Neural cell (in vitro differentiated cells): ENCODE results near the gene CNTNAP2. TPM values are rescaled to one million over a fixed set of nuclear protein-coding genes. Genes with fewer than 3 reads are reported as not detected.
"Not testable (repeated sequence)": the region's sequence is repeated elsewhere in the genome, so short reads cannot be mapped to it uniquely, and the experiment has no call there.

Experiments
- H2AFZ ChIP-seq: fragments of 200-600, 300-800 bp; sonication (generic), shearing (Covaris generic); 2 replicates; pipeline ENCODE4 v1.6.0; 2014; ENCODE audit warnings: low read depth, mild to moderate bottlenecking, antibody characterized with exemption, low read length, moderate library complexity
- H3F3A ChIP-seq: fragments of 200-600 bp; shearing (Covaris generic); 2 replicates; pipeline ENCODE4 v1.6.1; 2016; ENCODE audit warnings: mild to moderate bottlenecking, moderate library complexity, mixed read lengths, antibody characterized with exemption, low read length; ENCODE audit not compliant: insufficient read depth, poor library complexity, severe bottlenecking
- H3K27ac ChIP-seq: fragments of 200-600, 300-800 bp; sonication (generic), shearing (Covaris generic); 2 replicates; pipeline ENCODE4 v1.5.1; 2014; ENCODE audit warnings: mild to moderate bottlenecking, low read length, moderate library complexity
- H3K27me3 ChIP-seq: fragments of 300-800, 200-600 bp; sonication (generic), shearing (Covaris generic); 2 replicates; pipeline ENCODE4 v1.6.0; 2014; ENCODE audit warnings: mild to moderate bottlenecking, low read depth, low read length, moderate library complexity; ENCODE audit not compliant: insufficient read depth
- H3K36me3 ChIP-seq: fragments of 300-800, 200-600 bp; sonication (generic), shearing (Covaris generic); 2 replicates; pipeline ENCODE4 v1.5.1; 2014; ENCODE audit warnings: mild to moderate bottlenecking, antibody characterized with exemption, low read length, moderate library complexity; ENCODE audit not compliant: insufficient read depth
- H3K4me2 ChIP-seq: fragments of 300-800, 200-600 bp; sonication (generic), shearing (Covaris generic); 2 replicates; pipeline ENCODE4 v1.6.0; 2014; ENCODE audit warnings: mild to moderate bottlenecking, low read length
- H3K4me3 ChIP-seq: fragments of 300-800, 200-600 bp; sonication (generic), shearing (Covaris generic); 2 replicates; pipeline ENCODE4 v1.5.1; 2014; ENCODE audit warnings: mild to moderate bottlenecking, low read length, moderate library complexity
- H3K79me2 ChIP-seq: fragments of 200-600 bp; shearing (Covaris generic); replicated peaks from 2 replicates; pipeline ENCODE4 v1.6.0; 2014; ENCODE audit warnings: mild to moderate bottlenecking, low read length, moderate library complexity; ENCODE audit not compliant: insufficient read depth
- H3K9ac ChIP-seq: fragments of 300-800, 200-600 bp; sonication (generic), shearing (Covaris generic); 2 replicates; pipeline ENCODE4 v1.6.1; 2016; ENCODE audit warnings: mild to moderate bottlenecking, low read length, mixed read lengths
- H3K9me2 ChIP-seq: fragments of 200-600 bp; shearing (Covaris generic); 2 replicates; pipeline ENCODE4 v1.6.1; 2016; ENCODE audit warnings: mild to moderate bottlenecking, low read length, mixed read lengths; ENCODE audit not compliant: insufficient read depth
- H3K9me3 ChIP-seq: fragments of 200-600, 300-800 bp; sonication (generic), shearing (Covaris generic); 2 replicates; pipeline ENCODE4 v1.6.1; 2016; ENCODE audit warnings: mild to moderate bottlenecking, mixed run types, low read length, moderate library complexity, mixed read lengths
- H4K20me1 ChIP-seq: fragments of 200-600 bp; shearing (Covaris generic); 2 replicates; pipeline ENCODE4 v1.6.1; 2016; ENCODE audit warnings: mild to moderate bottlenecking, mixed run types; ENCODE audit not compliant: insufficient read depth
- EP300 ChIP-seq: fragments of 450-650 bp; conservative IDR thresholded peaks from 2 replicates; pipeline ENCODE4 v1.6.1; 2014; ENCODE audit warnings: antibody characterized with exemption, mild to moderate bottlenecking, moderate library complexity; ENCODE audit not compliant: poor library complexity, severe bottlenecking
- EZH2 ChIP-seq: fragments of 200-600, 300-800 bp; shearing (Covaris generic), sonication (generic); IDR thresholded peaks from 2 replicates; pipeline ENCODE4 v1.6.1; 2014; ENCODE audit warnings: antibody characterized with exemption, low read length, borderline replicate concordance, mild to moderate bottlenecking; ENCODE audit not compliant: insufficient read depth, poor library complexity, severe bottlenecking
- MXI1 ChIP-seq: fragments of 450-650 bp; conservative IDR thresholded peaks from 2 replicates; pipeline ENCODE4 v1.6.1; 2014; ENCODE audit warnings: antibody characterized with exemption, mild to moderate bottlenecking; ENCODE audit not compliant: poor library complexity, severe bottlenecking
- POLR2AphosphoS5 ChIP-seq: IDR thresholded peaks from 2 replicates; pipeline ENCODE4 v1.6.1; 2012
- RAD21 ChIP-seq: fragments of 450-650 bp; conservative IDR thresholded peaks from 2 replicates; pipeline ENCODE4 v1.6.1; 2014; ENCODE audit warnings: antibody characterized with exemption, mild to moderate bottlenecking, moderate library complexity
- SMC3 ChIP-seq: fragments of 450-650 bp; conservative IDR thresholded peaks from 2 replicates; pipeline ENCODE4 v1.6.1; 2014; ENCODE audit warnings: antibody characterized with exemption, mild to moderate bottlenecking, moderate library complexity; ENCODE audit not compliant: poor library complexity
- TAF1 ChIP-seq: IDR thresholded peaks from 2 replicates; pipeline ENCODE4 v1.6.1; 2012; ENCODE audit warnings: low read depth
- polyA plus RNA-seq: library from polyadenylated mRNA; depleted of rRNA; stranded (reverse); fragments of >200 nt; gene quantifications from 2 replicates; pipeline ENCODE4 v1.2.3, GENCODE V29; 2014
- TF ChIP-seq, protein P1 (sequence below): IDR thresholded peaks from 2 replicates; pipeline ENCODE4 v1.6.1; 2012; ENCODE audit warnings: borderline replicate concordance
- TF ChIP-seq, protein P2 (sequence below): fragments of 450-650 bp; IDR thresholded peaks from 2 replicates; pipeline ENCODE4 v1.5.1; 2014; ENCODE audit warnings: antibody characterized with exemption, mild to moderate bottlenecking, moderate library complexity; ENCODE audit not compliant: poor library complexity, severe bottlenecking

Gene CNTNAP2
- polyA plus RNA-seq, 1 donor from 2014 or later, result 276 TPM

DNA sequence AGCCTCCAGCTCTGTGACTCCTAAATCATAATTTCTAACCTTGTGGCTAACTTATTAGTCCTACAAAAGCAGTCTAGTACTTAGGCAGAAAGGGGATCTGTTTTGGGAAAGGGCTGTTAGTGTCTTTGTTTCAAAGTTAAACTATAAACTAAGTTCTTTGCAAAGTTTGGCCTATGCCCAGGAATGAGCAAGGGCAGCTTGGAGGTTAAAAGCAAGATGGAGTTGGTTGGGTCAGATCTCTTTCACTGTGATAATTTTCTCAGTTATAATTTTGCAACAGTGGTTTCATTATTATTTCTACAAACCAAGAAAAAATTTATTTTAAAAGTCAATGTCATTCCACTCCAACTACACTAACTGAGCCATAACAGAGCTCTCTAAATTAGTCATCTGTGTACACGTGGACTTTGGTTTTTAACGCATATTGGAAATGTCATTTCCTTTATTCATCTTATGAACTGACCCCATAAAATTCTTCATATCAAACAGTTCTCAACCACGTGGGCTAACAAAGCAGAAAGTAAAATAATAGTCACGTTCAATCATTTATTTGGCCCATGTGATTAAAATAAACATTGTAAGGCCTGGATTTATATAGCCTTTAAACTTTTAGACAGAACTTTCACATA, 2330.7 kb downstream of the CNTNAP2 start:
- Histone ChIP-seq H3K9me3 (no peaks in the 10 kb centered on the region), H3K9me2 (no peaks in the 10 kb centered on the region), H3K4me2 (no peak overlapping the region), H3F3A (no peaks in the 10 kb centered on the region), H3K27ac (no peak overlapping the region), H2AFZ (no peak overlapping the region), H3K79me2 (no peaks in the 10 kb centered on the region), H3K27me3 (no peaks in the 10 kb centered on the region), H3K36me3 (no peaks in the 10 kb centered on the region), H3K4me3 (no peak overlapping the region), H3K9ac (no peak overlapping the region), H4K20me1 (no peaks in the 10 kb centered on the region)
- TF ChIP-seq MXI1 (no peak), POLR2AphosphoS5 (no peak), RAD21 (no peak), EP300 (no peak), TAF1 (no peak), SMC3 (no peak), EZH2 (no peak)
- TF ChIP-seq, protein P1, sequence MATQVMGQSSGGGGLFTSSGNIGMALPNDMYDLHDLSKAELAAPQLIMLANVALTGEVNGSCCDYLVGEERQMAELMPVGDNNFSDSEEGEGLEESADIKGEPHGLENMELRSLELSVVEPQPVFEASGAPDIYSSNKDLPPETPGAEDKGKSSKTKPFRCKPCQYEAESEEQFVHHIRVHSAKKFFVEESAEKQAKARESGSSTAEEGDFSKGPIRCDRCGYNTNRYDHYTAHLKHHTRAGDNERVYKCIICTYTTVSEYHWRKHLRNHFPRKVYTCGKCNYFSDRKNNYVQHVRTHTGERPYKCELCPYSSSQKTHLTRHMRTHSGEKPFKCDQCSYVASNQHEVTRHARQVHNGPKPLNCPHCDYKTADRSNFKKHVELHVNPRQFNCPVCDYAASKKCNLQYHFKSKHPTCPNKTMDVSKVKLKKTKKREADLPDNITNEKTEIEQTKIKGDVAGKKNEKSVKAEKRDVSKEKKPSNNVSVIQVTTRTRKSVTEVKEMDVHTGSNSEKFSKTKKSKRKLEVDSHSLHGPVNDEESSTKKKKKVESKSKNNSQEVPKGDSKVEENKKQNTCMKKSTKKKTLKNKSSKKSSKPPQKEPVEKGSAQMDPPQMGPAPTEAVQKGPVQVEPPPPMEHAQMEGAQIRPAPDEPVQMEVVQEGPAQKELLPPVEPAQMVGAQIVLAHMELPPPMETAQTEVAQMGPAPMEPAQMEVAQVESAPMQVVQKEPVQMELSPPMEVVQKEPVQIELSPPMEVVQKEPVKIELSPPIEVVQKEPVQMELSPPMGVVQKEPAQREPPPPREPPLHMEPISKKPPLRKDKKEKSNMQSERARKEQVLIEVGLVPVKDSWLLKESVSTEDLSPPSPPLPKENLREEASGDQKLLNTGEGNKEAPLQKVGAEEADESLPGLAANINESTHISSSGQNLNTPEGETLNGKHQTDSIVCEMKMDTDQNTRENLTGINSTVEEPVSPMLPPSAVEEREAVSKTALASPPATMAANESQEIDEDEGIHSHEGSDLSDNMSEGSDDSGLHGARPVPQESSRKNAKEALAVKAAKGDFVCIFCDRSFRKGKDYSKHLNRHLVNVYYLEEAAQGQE, result no peak
- TF ChIP-seq, protein P2, sequence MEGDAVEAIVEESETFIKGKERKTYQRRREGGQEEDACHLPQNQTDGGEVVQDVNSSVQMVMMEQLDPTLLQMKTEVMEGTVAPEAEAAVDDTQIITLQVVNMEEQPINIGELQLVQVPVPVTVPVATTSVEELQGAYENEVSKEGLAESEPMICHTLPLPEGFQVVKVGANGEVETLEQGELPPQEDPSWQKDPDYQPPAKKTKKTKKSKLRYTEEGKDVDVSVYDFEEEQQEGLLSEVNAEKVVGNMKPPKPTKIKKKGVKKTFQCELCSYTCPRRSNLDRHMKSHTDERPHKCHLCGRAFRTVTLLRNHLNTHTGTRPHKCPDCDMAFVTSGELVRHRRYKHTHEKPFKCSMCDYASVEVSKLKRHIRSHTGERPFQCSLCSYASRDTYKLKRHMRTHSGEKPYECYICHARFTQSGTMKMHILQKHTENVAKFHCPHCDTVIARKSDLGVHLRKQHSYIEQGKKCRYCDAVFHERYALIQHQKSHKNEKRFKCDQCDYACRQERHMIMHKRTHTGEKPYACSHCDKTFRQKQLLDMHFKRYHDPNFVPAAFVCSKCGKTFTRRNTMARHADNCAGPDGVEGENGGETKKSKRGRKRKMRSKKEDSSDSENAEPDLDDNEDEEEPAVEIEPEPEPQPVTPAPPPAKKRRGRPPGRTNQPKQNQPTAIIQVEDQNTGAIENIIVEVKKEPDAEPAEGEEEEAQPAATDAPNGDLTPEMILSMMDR, result no peak

DNA sequence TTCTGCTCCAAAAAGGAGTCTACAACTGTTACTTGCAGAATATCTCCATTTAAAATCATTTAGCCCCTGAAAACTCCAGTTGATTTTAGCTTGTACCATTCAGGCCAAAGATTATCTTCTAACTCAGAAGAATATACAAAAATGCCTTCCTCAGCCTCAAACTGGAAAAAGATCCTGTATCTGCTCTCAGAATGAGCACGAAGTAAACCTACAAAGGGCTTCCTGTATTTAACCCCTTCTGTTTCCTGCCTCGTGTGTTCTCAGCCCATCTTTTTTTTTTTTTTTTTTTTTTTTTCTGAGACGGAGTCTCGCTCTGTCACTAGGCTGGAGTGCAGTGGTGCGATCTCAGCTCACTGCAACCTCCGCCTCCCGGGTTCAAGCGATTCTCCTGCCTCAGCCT, 2334.9 kb downstream of the CNTNAP2 start:
- not testable (repeated sequence) for H3K9me2 ChIP-seq, H4K20me1 ChIP-seq, H2AFZ ChIP-seq

DNA sequence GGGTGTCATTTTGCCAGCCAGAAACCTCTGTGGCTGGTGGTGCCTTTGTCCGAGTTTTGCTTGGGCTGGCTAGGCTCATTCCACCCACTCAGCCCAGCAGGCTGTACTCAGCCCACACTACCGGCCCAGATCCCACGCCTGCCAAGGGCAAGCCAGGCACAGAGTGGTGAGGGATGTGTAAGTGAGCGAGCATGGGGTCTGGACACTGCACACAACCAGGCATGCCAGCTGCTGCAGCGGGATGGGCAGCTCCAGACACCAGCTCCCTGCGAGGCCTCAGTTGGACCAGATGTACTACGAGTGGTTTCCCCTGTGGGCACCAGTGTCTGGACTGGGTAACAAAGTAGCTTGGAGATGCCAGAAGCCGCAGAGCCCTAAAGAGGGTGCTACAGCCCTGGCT, 2339.8 kb downstream of the CNTNAP2 start:
- Histone ChIP-seq H3K79me2 (no peaks in the 10 kb centered on the region), H3K36me3 (no peaks in the 10 kb centered on the region), H3K9me3 (no peaks in the 10 kb centered on the region), H4K20me1 (no peaks in the 10 kb centered on the region), H3K4me2 (no peak overlapping the region), H3K27me3 (no peaks in the 10 kb centered on the region), H3K9me2 (no peaks in the 10 kb centered on the region), H3F3A (no peaks in the 10 kb centered on the region), H3K27ac (no peak overlapping the region), H3K9ac (no peak overlapping the region), H2AFZ (no peak overlapping the region), H3K4me3 (no peak overlapping the region)
- no peak for TF ChIP-seq EZH2
- TF ChIP-seq POLR2AphosphoS5, result no peak
- TF ChIP-seq, protein P1, result no peak
- TF ChIP-seq, protein P2, result no peak
- no peak for TF ChIP-seq SMC3
- no peak for TF ChIP-seq EP300
- TF ChIP-seq TAF1, result no peak
- no peak for TF ChIP-seq RAD21
- no peak for TF ChIP-seq MXI1

More for the DNA sequence above, 2334.9 kb downstream of the CNTNAP2 start:
- H3K36me3 ChIP-seq, H3K9me3 ChIP-seq, H3K9ac ChIP-seq, H3K27me3 ChIP-seq, H3K4me3 ChIP-seq, H3F3A ChIP-seq, H3K27ac ChIP-seq, H3K79me2 ChIP-seq, H3K4me2 ChIP-seq: not testable (repeated sequence)
